H1 (cell line): ENCODE data around the gene ADRB1. TPM values are rescaled to one million over a fixed set of nuclear protein-coding genes. Genes with fewer than 3 reads are reported as not detected.

Experiments used
- NANOG ChIP-seq: IDR thresholded peaks from 2 replicates; pipeline ENCODE4 v1.6.1; 2011; ENCODE audit warnings: low read length, low read depth, mild to moderate bottlenecking, inconsistent platforms; ENCODE audit not compliant: insufficient read depth, poor library complexity, severe bottlenecking
- RNF2 ChIP-seq: fragments of 200-900, 300-1000 bp; sonication (generic); IDR thresholded peaks from 2 replicates; pipeline ENCODE4 v1.7.1; 2016; ENCODE audit warnings: borderline replicate concordance, low read depth, mild to moderate bottlenecking, antibody characterized with exemption, low read length; ENCODE audit not compliant: poor library complexity, severe bottlenecking; ENCODE audit errors: missing control alignments
- polyA plus RNA-seq, 7 experiments: library from polyadenylated mRNA; depleted of rRNA in 3 of 7; stranded (reverse) in 5 of 7; unstranded in 2 of 7; fragments of >200 nt in 5 of 7; fragments of 200-250 nt in 2 of 7; gene quantifications; 1 replicate in 5 of 7; 2 replicates in 1 of 7; 4 replicates in 1 of 7; pipeline versions ENCODE4 v1.2.1 to v1.2.3, GENCODE V29; 2011 to 2013; ENCODE audit warnings: missing spikeins in 2 of 7, mixed read lengths in 2 of 7
- total RNA-seq: library from RNA; stranded (reverse); fragmentation: NEBNext Ultra II Directional; extraction: Animal tissue kit (Norgen Biotek cat#: 25700); gene quantifications from 2 replicates; pipeline ENCODE4 v1.2.1, GENCODE V29; 2021

Gene ADRB1
- total and polyA plus RNA-seq, 2 of the 8 experiments (the other 6 are each of a cell fraction or from before 2014, with no cell fraction given), result 0.14 to 0.48 TPM

- no peak for TF ChIP-seq RNF2
- no peak for TF ChIP-seq NANOG
These were observed 48.5 kb upstream of the ADRB1 start (continued) for GRCh38 chr10:113995201-113995600.
